Keratinocyte (primary cell): ENCODE results near the gene CEP131. TPM values are rescaled to one million over a fixed set of nuclear protein-coding genes. Genes with fewer than 3 reads are reported as not detected.

ENCODE experiments used
- DNase-seq: peaks from one replicate; pipeline ENCODE4 v3.0.0-alpha.2; 2011; ENCODE audit warnings: low read depth, missing footprints, low spot score
- FAIRE-seq: peaks from 2 replicates; lab custom pipeline; 2011; peaks lifted over from hg19 to GRCh38; lab: Jason Lieb, UNC
- H2AFZ ChIP-seq: 2 replicates; pipeline ENCODE4 v1.6.0; 2012; ENCODE audit warnings: low read length, control low read depth, inconsistent platforms; ENCODE audit not compliant: control insufficient read depth
- H3K27ac ChIP-seq: 2 replicates; pipeline ENCODE4 v1.5.1; 2011; ENCODE audit warnings: low read length; ENCODE audit not compliant: control insufficient read depth, insufficient read depth
- H3K27me3 ChIP-seq: 3 replicates; pipeline ENCODE4 v1.6.0; 2011; ENCODE audit warnings: low read length; ENCODE audit not compliant: control insufficient read depth, insufficient read depth; ENCODE audit errors: extremely low read depth
- H3K36me3 ChIP-seq, 2 experiments: 2 replicates in 1 of 2; 3 replicates in 1 of 2; pipeline ENCODE4 v1.5.1; 2011; ENCODE audit warnings: low read length in 2 of 2, mild to moderate bottlenecking in 1 of 2; ENCODE audit not compliant: control insufficient read depth in 2 of 2, insufficient read depth in 2 of 2; ENCODE audit errors: extremely low read depth in 1 of 2
- H3K4me1 ChIP-seq: 3 replicates; pipeline ENCODE4 v1.5.1; 2011; ENCODE audit warnings: low read length; ENCODE audit not compliant: control insufficient read depth, insufficient read depth; ENCODE audit errors: extremely low read depth
- H3K4me2 ChIP-seq: 3 replicates; pipeline ENCODE4 v1.6.0; 2011; ENCODE audit warnings: low read depth, low read length; ENCODE audit not compliant: control insufficient read depth, insufficient read depth; ENCODE audit errors: extremely low read depth
- H3K4me3 ChIP-seq, 3 experiments: fragments of 200-600 bp in 1 of 3; sonication (generic) in 1 of 3; 2 replicates in 2 of 3; 3 replicates in 1 of 3; pipeline ENCODE4 v1.5.1; 2011 to 2016; ENCODE audit warnings: low read length in 3 of 3, mild to moderate bottlenecking in 3 of 3, control low read depth in 2 of 3, inconsistent platforms in 1 of 3, low read depth in 1 of 3, mixed read lengths in 1 of 3, mixed run types in 1 of 3, moderate library complexity in 1 of 3; ENCODE audit not compliant: control insufficient read depth in 2 of 3, insufficient read depth in 2 of 3; ENCODE audit errors: extremely low read depth in 1 of 3
- H3K79me2 ChIP-seq: 2 replicates; pipeline ENCODE4 v1.6.0; 2012; ENCODE audit warnings: low read length; ENCODE audit not compliant: control insufficient read depth, insufficient read depth
- H3K9ac ChIP-seq: 3 replicates; pipeline ENCODE4 v1.6.0; 2011; ENCODE audit warnings: low read length; ENCODE audit not compliant: control insufficient read depth, insufficient read depth; ENCODE audit errors: extremely low read depth
- H3K9me1 ChIP-seq: 3 replicates; pipeline ENCODE4 v1.6.0; 2011; ENCODE audit warnings: low read length; ENCODE audit not compliant: control insufficient read depth, insufficient read depth; ENCODE audit errors: extremely low read depth
- H3K9me3 ChIP-seq: 2 replicates; pipeline ENCODE4 v1.5.1; 2012; ENCODE audit warnings: low read depth, low read length; ENCODE audit not compliant: control insufficient read depth
- H4K20me1 ChIP-seq: 3 replicates; pipeline ENCODE4 v1.6.0; 2011; ENCODE audit warnings: low read length; ENCODE audit not compliant: control insufficient read depth, insufficient read depth; ENCODE audit errors: extremely low read depth
- EZH2 ChIP-seq: IDR thresholded peaks from one replicate; pipeline ENCODE4 v1.6.1; 2012; ENCODE audit warnings: inconsistent platforms, mild to moderate bottlenecking, low read length, moderate library complexity
- dilution Hi-C: fragments of 300-500 bp; cut with MboI; formaldehyde crosslinking; loops from one replicate; pipeline ENCODE4 v1.7.0; 2020; ENCODE audit warnings: low sequenced_read_pairs; ENCODE audit not compliant: extremely low pct_ligation_motif_present
- polyA plus RNA-seq, 5 experiments: library from polyadenylated mRNA; depleted of rRNA in 3 of 5; stranded (reverse) in 3 of 5; stranded (forward) in 1 of 5; unstranded in 1 of 5; fragments of >200 nt; gene quantifications; 1 replicate in 1 of 5; 2 replicates in 3 of 5; 3 replicates in 1 of 5; pipeline versions ENCODE4 v1.2.1 to v1.2.3, GENCODE V29; 2011 to 2012; ENCODE audit warnings: missing spikeins in 2 of 5, low read depth in 1 of 5, low replicate concordance in 1 of 5
- TF ChIP-seq, protein P1 (sequence below), 3 experiments: IDR thresholded peaks in 1 of 3; conservative IDR thresholded peaks in 1 of 3; optimal IDR thresholded peaks in 1 of 3; 2 replicates in 2 of 3; 3 replicates in 1 of 3; pipeline versions ENCODE3 to v1.5.1; 2011; ENCODE audit warnings: low read length in 3 of 3, mild to moderate bottlenecking in 3 of 3, moderate library complexity in 2 of 3, control low read depth in 1 of 3, inconsistent platforms in 1 of 3; ENCODE audit not compliant: insufficient read depth in 2 of 3; ENCODE audit errors: extremely low read depth in 1 of 3

Gene CEP131
- polyA plus RNA-seq, 1 donor (not counting 4 experiments of a cell fraction or from before 2014, with no cell fraction given) = 2.6 TPM

DNA sequence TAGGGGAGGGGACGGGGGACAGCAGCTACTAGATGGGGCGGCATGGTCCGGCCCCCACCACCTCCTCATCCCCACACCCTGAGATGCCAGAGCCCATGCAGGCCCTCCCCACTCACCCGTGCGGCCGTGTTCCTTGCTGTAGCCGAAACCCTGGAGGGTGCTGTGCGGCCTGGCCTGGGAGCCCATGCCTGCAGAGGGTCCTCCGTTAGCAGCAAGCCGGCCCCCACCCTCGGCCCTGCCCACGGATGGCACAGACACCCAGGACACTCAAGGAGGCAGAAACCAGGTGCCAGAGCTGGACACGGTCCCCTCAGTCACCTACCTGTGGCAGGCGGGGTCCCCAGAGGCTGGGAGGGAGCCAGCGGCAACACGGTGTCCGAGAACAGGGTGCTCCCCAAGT lies 10.6 kb upstream of the CEP131 start:
- Histone ChIP-seq H4K20me1 (no peaks in the 10 kb centered on the region), H3K4me3 (no peak overlapping the region), H3K9me1 (no peaks in the 10 kb centered on the region), H3K4me2 (no peak overlapping the region), H2AFZ (no peak overlapping the region), H3K9ac (no peak overlapping the region), H3K4me1 (peaks cover 7% of the 10 kb centered on the region), H3K36me3 (peaks cover 5 to 27% of the 10 kb centered on the region in 2 experiments), H3K79me2 (peaks cover 11% of the 10 kb centered on the region), H3K27me3 (no peaks in the 10 kb centered on the region), H3K9me3 (no peaks in the 10 kb centered on the region), H3K27ac (no peak overlapping the region)
- DNase-seq (no peak), FAIRE-seq (no peak)
- dilution Hi-C loops = no loop called here
- TF ChIP-seq, protein P1, sequence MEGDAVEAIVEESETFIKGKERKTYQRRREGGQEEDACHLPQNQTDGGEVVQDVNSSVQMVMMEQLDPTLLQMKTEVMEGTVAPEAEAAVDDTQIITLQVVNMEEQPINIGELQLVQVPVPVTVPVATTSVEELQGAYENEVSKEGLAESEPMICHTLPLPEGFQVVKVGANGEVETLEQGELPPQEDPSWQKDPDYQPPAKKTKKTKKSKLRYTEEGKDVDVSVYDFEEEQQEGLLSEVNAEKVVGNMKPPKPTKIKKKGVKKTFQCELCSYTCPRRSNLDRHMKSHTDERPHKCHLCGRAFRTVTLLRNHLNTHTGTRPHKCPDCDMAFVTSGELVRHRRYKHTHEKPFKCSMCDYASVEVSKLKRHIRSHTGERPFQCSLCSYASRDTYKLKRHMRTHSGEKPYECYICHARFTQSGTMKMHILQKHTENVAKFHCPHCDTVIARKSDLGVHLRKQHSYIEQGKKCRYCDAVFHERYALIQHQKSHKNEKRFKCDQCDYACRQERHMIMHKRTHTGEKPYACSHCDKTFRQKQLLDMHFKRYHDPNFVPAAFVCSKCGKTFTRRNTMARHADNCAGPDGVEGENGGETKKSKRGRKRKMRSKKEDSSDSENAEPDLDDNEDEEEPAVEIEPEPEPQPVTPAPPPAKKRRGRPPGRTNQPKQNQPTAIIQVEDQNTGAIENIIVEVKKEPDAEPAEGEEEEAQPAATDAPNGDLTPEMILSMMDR (optimal IDR thresholded peaks at IDR 0.05 in 1 of 3, IDR thresholded peaks at IDR 0.05 in 1 of 3, conservative IDR thresholded peaks at IDR 0.05 in 1 of 3; ENCODE audit: extremely low read depth in 1 of 3, insufficient read depth in 2 of 3, low read length in 3 of 3) = no peak
- TF ChIP-seq EZH2 = no peak

DNA sequence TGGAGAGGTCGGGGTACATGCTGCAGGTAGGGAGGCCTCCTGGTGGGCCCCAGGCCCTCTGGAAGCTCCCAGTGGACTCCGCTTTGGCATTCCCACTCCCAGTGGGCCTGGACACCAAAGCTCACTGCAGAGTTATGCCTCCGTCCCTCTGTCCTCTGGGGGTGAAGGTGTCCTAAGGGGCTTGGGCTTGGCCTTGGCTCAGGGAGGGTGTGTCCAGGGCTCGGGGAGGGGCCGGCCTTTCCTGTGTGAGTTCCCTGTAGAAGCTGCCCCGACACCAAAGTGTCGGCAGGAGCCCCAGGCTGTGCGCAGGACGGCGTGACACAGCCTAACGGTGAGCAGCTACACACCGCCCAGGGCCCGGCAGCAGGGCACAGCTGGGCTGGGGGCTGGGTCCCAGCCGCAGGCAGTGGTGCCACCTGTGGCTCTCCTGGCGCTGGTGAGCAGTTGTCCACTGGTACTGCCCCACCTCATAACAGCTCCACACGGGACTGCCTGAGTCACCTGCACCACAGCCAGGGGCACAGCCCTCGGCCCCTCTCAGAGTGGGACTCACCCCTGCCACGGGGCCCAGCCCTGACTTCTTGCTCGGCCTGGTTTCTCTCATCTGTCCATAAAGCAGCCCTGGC lies 10.0 kb upstream of the CEP131 start:
- no peak overlapping the region for H3K4me3 ChIP-seq
- H3K9me3 ChIP-seq = no peaks in the 10 kb centered on the region
- peaks cover 5% of the 10 kb centered on the region for H3K79me2 ChIP-seq
- H3K27ac ChIP-seq = no peak overlapping the region
- peaks cover under 1% of the 10 kb centered on the region for H3K4me1 ChIP-seq
- H2AFZ ChIP-seq = no peak overlapping the region
- H3K27me3 ChIP-seq = no peaks in the 10 kb centered on the region
- DNase-seq (no peak), FAIRE-seq (no peak)
- H3K4me2 ChIP-seq = no peak overlapping the region
- TF ChIP-seq EZH2 = no peak
- TF ChIP-seq, protein P1 (optimal IDR thresholded peaks at IDR 0.05 in 1 of 3, IDR thresholded peaks at IDR 0.05 in 1 of 3, conservative IDR thresholded peaks at IDR 0.05 in 1 of 3; ENCODE audit: extremely low read depth in 1 of 3, insufficient read depth in 2 of 3, low read length in 3 of 3) = no peak
- dilution Hi-C loops = no loop called here
- H4K20me1 ChIP-seq = no peaks in the 10 kb centered on the region
- H3K9me1 ChIP-seq = no peaks in the 10 kb centered on the region
- no peak overlapping the region for H3K9ac ChIP-seq
- peaks cover 5 to 28% of the 10 kb centered on the region in 2 experiments for H3K36me3 ChIP-seq
